A673 (cell line): ENCODE measurements around the gene NUP107.

Experiments used
- EZH2 ChIP-seq: fragments of 200-600 bp; sonication (generic); IDR thresholded peaks from 2 replicates; pipeline ENCODE4 v1.6.1; 2017; ENCODE audit warnings: borderline replicate concordance, low read depth, mild to moderate bottlenecking, mixed read lengths, antibody characterized with exemption, low read length; ENCODE audit not compliant: poor library complexity, severe bottlenecking
- TF ChIP-seq, protein P1 (sequence below): fragments of 300-800, 200-600 bp; sonication (generic); conservative IDR thresholded peaks from 2 replicates; pipeline ENCODE4 v1.5.1; 2017; ENCODE audit warnings: low read depth, mild to moderate bottlenecking, antibody characterized with exemption, low read length, moderate library complexity, mixed read lengths

DNA sequence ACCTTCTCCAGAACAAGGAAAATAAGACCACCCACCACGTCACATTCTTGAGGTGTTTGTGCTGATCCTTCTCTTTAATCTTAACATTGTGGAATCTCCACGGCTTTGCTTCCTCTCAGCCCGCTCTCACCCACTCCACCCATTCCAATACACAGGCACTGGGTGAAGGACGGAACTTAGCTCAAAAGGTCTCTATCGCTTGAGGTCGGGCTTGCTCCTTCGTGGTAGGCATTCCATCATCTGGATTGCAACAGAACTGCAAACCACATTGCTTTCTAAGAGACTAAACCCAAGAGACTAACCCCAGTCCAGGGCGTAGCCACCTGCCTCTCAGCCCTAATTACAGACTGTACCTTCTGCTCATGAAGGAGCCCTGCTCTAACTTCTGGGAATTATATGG lies 97.2 kb downstream of the NUP107 start:
- TF ChIP-seq, protein P1, sequence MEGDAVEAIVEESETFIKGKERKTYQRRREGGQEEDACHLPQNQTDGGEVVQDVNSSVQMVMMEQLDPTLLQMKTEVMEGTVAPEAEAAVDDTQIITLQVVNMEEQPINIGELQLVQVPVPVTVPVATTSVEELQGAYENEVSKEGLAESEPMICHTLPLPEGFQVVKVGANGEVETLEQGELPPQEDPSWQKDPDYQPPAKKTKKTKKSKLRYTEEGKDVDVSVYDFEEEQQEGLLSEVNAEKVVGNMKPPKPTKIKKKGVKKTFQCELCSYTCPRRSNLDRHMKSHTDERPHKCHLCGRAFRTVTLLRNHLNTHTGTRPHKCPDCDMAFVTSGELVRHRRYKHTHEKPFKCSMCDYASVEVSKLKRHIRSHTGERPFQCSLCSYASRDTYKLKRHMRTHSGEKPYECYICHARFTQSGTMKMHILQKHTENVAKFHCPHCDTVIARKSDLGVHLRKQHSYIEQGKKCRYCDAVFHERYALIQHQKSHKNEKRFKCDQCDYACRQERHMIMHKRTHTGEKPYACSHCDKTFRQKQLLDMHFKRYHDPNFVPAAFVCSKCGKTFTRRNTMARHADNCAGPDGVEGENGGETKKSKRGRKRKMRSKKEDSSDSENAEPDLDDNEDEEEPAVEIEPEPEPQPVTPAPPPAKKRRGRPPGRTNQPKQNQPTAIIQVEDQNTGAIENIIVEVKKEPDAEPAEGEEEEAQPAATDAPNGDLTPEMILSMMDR, result no peak
- no peak for TF ChIP-seq EZH2
